GM21381 (cell line): ENCODE results near the gene ZFR.

Experiments
- ATAC-seq: cut with Tn5 transposase; IDR thresholded peaks from one replicate; pipeline ENCODE4 v1.9.1; 2021; ENCODE audit warnings: mild to moderate bottlenecking, moderate library complexity; ENCODE audit not compliant: unreplicated experiment

The ZFR gene

DNA sequence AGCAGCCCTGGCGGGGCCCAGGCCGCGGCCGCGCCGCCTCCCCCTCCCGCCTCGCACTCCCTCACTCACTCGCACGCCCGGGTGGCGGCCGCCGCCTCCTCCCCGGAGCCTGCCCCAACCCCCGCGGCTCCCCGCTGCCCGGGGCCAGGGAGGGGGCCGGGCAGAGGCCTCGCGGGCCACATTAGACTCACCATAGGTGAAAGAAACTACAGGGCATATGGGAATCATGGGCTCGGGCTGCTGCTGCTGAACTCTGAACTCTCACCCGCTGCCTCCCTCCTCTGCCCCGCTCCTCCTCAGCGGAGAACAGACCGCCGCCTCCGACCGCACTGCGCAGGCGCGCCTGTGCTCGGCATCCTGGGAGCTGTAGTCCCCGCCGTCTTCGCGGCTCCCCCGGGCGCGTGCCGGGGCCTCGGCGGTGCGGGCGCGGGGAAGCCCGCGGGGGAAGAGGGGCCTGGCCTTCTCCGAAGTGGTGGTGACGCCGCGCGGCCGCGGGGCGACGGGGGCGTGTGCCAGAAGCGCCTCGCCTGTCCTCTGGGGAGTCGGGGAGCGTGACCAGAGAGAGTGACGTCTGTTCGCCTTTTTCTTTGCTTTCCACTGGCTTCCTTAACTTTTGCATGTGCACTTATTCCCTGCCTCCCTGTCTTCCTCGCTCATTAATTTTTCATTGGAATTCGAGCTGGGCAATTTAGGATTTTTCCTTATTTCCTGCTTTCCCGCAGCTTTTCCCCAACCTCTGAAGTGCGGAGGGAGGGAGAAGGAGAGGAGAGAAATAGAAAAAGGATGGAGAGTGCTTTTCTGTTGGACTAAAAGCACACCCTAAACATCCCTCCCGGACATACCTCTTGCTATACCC lies at the start of gene ZFR:
ZFR (minus strand) TSS at position 310 of the 856 bp plus-strand sequence; CDS start at position 228, 82 bp downstream.
- peak; percentile 82 for ATAC-seq

DNA sequence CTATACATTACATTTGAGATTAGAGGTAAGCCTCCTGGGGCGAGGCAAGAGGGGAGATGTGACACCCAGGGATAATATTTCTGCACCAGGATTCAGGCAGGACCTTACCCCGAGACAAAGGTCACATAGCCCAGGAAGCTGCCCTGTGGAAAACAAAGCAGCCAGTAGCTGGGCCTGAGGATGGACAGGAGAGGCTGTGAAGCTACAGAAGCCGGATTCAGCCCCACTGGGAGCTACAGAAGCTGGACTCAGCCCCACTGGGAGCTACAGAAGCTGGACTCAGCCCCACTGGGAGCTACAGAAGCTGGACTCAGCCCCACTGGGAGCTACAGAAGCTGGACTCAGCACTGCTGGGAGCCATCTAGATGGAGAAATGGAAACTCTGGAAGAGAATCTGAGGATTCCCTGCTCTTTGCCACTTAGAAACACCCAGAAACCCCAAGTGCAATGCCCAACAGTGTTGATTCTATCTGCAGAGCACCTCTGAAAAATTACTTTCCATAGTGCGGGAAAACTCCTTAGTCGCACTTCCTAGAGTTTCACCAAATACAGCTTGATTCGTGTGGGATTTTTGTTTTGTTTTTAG lies 46.5 kb upstream of the ZFR start:
- no peak for ATAC-seq

DNA sequence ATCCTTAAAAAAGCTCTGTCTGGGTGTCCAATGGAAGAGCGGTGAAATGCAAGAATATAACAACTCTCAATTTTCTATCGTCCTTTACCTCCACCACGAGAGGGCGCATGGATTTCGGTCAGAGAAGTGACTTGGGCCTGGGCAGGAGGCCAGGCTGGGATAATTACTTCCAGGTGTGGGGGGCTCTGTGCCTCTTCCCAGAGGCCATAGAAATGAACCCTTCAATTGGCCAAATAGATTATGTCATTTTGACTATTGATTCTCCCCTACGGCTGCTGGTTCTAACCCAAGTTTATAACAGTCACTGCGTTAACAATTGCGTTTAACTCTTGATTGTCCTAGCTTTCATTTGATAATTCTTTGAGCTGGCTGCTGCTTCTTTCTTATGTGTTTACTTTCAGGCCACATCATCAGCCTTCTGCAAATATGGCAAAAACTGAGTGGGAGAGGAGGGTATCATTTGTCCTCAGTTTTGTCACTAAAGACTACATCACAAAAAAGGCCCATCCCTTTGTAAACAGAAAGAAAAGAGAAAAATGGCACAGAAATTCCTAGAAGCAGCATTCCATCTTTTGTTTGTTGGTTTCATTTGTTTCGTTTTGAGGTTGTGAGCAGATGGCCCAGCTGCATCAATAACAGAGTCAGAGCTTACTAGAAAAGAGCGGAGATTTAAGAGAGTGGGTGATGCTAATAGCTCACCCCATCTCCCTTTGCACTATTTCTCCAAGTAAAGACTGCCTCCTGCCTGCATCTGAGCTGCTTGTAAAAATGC lies 45.4 kb upstream of the ZFR start:
- ATAC-seq = no peak

DNA sequence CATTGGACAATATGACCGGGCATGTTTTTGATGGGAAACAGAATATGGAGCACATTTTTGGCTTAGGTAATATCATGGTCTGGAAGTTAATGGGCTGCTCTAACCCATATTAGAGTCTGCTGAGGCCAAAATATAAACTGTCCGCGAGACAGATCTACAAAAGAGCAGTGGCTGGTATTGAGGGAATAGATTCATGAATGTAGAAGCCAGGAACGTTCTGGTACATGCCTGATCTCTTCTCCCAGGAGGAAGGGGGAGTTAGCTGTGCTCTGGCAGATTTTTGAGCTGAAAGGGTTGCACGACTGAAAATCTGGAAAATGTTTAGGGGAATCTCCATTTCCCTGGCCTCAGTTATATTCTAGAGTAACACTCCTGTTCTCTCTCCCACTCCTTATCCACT lies 42.9 kb upstream of the ZFR start:
- no peak for ATAC-seq

DNA sequence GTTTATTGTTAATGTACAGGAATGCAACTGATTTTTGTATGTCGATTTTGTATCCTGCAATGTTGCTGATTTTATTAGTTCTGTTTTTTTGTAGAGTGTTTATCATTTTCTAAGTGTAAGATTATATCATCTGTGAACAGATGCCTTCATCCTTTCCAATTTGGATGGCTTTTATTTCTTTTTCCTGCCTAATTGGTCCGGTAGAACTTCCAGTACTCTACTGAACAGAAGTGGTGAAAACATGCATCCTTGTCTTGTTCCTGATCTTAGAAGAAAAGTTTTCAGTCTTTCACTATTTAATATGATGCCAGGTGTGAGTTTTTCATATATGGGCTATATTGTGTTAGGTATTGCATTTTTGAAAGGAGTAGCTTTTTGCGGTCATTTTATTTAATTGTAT lies 42.5 kb upstream of the ZFR start:
- no peak for ATAC-seq

DNA sequence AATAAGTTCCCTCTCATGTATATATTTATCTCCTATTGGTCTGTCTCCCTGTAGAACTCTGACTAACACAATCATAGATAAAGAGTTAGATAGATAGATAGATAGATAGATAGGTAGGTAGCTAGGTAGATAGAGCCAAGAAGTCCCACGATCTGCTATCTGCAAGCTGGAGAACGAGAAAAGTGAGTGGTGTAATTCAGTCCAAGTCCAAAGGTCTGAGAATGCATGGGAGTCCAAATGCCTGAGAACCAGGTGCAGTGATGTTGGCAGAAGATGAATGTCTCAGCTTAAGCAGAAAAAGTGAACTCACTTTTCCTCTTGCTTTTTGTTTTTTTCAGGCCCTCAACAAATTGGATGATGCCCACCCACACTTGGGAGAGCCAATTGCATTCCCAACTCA lies 37.7 kb upstream of the ZFR start:
- no peak for ATAC-seq

DNA sequence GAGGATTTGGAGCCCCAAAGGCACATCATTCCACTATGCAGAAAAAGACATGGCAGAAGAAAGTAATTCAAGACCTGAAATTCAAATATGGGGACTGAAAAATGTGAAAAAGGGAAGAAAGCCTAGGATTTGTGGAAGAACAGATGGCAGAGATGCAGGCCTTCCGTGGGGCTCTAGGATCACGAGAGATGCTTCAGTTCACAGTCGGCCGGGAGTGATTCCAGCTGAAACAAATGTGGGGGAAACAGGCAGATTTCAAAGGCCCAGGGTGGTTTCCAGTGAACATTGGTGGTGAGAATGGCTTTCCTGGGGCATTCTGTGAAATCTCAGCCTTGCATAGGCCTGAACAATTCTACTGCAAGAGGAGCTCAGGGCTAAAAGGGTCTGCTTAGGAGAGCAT lies 34.6 kb upstream of the ZFR start:
- ATAC-seq = no peak

DNA sequence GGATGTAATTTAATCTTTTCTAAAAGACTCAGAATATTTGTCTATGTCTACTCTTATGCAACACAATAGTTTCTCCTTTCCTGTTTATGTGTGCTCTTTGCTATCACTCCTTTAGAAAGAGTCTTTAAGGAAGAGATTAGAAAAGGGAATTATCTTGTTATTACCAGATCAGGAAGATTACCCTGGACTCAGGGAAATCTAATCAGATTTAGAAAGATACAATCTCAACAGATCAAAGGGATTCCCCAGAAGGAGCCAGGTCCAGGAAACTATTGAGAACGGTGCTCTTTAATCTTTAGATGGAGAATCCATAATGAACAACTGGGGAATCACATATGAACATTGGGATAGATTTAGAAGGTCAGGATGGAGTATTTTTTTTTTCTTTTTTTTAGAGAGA lies 32.4 kb upstream of the ZFR start:
- ATAC-seq = no peak

DNA sequence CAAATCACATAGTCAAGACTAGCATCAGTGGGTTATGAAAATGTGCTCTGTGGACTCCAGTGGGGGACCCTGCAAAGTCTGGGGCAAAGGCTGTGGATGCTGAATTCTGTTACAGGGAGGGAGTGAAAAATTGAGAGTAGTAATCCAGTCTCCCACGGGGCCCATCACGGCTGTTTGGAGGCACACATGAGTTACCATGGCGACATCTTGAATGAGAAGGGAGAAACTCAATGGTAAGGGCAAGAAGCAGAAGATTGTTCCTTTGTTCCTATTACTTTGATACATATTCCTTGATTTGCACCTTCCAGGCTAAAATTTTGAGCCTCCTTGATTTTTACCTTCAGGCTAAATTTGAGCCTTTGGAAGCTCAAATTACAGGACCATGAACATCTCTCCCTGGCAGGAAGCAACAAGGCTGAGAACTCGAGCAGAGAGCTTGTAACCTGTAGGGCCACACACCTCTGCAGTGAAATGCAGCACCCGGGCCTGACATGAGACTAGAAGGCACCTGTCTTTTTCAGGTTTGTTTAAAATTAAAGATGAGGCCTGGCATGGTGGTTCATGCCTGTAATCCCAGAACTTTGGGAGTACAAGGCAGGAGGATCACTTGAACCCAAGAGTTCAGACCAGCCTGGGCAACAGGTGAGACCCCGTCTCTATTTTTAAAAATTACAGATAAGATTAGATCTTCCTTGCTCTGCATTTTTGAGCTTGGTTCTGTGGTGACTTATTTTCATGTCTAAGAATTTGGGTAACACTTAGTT lies 31.0 kb upstream of the ZFR start:
- ATAC-seq = no peak

DNA sequence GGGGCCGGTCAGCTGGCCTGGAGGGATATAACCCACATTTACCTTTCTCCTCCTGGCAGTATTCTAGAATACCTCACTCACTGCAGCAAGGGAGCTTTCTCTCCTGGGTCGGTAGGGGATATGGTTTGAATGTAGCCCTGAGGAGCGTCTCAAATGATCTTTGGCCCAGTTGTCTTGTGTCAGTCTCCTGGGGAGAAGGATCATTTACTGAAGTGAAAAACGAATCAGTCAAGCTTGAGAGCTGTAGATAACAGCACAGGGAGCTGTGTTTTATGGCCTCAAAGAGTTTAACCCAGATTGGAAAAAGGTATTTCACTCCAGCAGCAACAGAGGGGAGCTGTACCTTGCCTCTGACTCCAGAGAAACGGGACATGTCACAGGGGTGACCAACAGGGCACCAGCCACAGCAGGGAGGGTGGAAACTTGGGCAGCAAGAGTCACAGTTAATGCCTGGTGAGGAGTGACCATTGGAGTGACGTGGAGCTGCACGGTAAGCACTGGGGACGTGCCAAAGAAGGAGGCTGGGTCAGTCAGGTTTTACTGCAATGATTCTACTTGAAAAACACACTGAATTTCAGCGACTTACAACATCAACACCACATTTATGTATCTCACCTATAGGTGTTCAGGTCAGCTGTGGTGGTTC lies 29.8 kb upstream of the ZFR start:
- no peak for ATAC-seq

DNA sequence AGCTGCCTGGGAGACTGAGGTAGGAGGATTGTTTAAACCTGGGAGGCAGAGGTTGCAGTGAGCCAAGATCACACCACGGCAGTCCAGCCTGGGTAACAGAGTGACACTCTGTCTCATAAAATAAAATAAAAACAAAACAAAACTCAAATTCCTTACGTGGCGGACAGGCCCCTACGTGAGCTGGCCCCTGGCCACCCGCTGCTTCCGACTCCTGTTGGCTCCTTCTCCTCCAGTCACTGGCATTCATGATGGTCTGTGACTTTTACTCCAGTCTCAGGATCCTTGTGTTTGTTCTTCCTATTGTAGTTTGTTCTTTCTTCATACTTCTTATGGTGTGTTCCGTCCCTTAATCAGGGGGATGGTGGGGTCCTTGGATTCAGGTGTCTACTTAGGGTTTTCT lies 28.5 kb upstream of the ZFR start:
- ATAC-seq = no peak

DNA sequence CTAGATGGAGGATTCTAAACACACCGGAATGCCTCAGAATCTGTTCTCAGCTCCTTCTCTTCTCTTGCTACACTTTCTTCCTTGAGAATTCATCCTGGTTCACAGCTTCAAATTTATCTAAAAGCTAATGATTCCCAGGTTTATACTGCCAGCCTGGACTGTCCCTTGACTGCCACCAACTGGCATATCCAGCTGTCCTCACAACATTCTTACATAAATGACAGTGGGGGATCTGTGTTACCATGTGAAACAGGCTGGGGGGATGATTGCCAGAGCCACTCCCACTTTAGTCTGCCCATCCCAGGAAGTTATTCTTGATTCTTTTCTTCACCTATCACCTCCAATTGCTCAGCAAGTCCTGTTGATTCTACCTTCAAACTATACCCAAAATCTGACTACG lies 27.2 kb upstream of the ZFR start:
- ATAC-seq = no peak

DNA sequence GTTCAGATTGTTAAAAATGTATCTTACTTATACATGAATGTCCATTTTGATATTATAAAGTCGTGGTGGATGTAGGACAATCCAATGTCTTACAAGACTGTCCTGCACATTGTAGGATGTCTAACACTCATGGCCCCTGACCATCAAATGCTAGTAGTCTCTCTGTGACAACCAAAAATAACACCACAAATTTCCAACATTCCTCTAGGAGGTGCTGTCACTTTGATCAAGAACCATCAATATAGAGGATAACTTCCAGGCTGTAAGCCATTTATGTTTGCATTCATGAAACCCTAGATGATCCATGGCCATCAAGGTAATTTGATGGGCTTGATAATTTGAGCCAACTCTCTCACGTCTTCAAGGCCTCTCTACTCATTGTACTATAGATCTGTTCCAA lies 20.5 kb upstream of the ZFR start:
- no peak for ATAC-seq

DNA sequence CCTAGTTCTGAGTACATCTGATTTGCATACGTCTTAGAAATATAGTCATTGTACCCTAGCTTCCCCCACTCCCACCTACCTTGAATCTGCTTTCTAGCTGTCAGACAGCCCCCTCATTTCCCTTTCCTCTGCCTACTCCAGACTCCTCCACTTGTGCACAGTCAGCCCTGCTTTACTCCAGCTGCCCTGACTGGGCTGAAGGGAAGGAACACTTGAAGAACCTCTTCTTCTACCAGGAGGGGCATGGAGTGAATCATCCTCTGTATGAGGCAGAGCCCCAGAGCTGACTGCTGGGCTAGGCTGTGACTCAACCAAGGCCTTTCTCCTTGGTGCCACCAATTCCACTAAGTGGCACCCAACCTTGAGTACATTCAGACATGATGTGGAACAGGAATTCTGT lies 18.1 kb upstream of the ZFR start:
- no peak for ATAC-seq

DNA sequence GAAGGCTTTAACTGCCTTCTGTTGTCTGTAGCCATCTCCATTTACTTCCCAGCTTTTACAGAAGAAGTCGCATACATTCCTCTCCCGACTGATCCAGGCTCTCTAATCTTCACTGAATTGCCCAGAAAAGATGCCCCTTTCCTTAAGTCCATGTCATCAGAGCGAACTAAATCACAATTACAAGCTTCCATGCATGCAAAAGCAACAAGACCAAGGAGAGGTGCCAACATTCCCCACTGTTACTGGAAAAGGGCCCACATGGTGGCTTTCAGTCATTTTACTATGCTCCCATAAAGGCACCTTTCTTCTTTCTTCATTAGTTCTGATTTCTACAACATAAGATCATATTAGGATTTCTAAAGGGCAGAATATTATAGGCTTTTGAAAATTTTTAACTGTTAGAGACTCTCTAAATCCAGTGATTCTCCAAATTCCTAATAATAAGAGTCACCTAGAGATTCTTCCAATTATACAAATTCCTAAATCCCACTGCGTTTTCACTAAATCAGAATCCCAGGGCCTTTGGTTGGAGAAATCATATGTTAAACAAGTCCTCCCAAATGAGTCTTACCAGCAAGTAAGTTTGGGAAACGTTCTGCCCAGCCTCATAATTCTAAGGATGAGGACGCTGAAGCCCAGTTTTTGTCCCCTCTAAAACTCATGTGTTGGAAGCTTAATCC lies 17.0 kb upstream of the ZFR start:
- no peak for ATAC-seq

DNA sequence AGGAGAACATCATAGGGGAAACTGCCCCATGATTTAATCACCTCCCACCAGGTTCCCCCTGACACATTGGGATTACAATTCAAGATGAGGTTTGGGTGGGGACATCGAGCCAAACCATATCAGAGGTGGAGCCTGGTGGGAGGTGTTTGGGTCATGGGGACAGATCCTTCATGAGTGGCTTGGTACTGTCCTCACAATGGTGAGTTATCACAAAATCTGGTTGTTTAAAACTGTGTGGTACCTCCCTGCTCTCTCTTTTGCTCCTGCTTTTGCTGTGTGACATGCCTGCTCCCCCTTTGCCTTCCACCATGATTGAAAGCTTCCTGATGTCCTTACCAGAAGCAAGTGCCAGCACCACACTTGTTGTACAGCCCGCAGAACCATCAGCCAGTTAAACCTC lies 16.2 kb upstream of the ZFR start:
- no peak for ATAC-seq

DNA sequence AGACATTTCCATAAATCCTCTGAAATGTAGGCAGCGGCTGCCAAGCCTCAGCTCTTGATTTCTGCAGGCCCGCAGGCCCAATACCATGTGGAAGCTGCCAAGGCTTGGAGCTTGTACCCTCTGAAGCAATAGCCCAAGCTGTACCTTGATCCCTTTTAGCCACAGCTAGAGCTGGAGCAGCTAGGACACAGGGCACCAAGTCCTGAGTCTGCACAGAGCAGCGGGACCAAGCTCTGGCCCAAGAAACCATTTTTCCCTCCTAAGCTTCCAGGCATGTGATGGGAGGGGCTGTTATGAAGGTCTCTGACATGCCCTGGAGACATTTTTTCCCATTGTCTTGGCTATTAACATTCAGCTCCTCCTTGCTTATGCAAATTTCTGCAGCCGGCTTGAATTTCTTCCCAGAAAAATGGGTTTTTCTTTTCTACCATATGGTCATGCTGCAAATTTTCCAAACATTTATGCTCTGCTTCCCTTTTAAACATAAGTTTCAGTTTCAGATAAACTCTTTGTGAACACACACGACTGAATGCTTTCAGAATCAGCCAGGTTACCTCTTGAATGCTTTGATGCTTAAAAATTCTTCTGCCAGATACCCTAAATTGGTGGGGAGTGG lies 14.4 kb upstream of the ZFR start:
- ATAC-seq = no peak

DNA sequence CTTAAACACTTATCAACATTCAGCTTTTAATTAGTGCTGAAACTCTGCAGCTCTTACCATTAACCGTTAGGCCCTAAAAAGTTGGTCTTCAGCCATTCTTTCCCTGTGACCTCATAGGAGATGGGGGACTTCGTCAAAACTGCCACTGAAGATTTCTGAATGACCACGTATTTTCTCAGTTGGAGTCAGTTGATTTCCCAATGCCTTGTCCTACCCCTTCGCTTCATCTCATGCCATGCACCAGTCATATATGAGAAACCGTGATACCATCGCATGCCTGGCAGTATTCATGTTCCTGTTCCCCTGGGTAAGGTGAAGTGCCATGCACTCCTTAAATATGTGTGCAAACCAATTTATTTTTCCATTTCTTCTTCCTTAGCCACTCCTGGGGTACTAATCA lies 10.8 kb upstream of the ZFR start:
- no peak for ATAC-seq

DNA sequence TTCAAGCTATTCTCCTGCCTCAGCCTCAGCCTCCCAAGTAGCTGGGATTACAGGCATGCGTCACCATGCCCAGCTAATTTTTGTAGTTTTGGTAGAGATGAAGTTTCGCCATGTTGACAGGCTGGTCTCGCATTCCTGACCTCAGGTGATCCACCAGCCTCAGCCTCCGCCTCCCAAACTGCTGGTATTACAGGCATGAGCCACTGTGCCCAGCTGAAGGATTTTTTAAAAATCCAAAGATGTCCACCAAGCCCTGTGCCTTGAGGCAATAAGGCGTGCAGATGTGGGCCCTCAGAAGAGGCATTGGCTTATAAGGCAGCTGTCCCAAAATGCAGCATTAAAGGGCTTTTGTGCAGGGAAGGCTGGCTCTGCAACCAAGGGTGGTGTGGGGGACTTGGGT lies 10.3 kb upstream of the ZFR start:
- no peak for ATAC-seq

DNA sequence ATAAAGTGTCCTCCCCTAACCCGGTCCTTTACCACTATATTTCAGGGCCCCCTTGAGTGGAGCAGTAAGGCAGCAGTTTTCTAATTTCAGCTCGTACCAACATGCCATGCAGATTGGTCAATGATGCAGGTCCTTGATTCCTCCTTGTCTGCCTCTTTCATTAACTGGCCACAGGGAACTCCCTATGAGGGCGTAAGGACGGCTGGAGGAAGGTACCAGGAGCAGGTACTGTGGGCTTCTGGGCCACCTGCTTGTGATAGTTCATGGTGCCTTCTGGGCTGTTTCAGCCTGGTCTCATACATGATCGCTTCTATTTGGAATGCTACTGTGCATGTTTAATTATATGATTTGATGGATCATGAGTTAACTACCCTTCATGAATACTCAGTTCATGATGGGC lies 9.4 kb upstream of the ZFR start:
- ATAC-seq = no peak
